Measurements from ENCODE around the gene FBXO2. TPM values are rescaled to one million over a fixed set of nuclear protein-coding genes. Genes with fewer than 3 reads are reported as not detected.

The FBXO2 gene
- 1 to 10 TPM; 1.8 to 4.6 TPM for total RNA-seq

GRCh38 chr1:11654137-11654938, at the start of gene FBXO2, which contains the start of gene FBXO44:
FBXO2 (minus strand) TSS chr1:11654429; CDS start chr1:11654340, 89 bp downstream.
FBXO44 (plus strand) TSS chr1:11654877; CDS start chr1:11655836, 959 bp downstream.
- no peaks in the 10 kb centered on the region for H3K9me3 Mint-ChIP-seq (ENCODE audit: low read depth)
- ATAC-seq (peak; percentile 79), DNase-seq (peak; percentile 61)
- H3K4me3 Mint-ChIP-seq, result peak within 1 kb of the TSS; percentile 63
- peaks cover 3% of the 10 kb centered on the region for H3K27me3 Mint-ChIP-seq
- CTCF ChIA-PET, result interaction anchor here (2.3 to 9.6 kb wide), 4 partner anchors 10 to 69 kb away, joined by 13 to 214 read pairs (median 64); partner anchors contain the start of gene FBXO6
- no peak within 1 kb of the TSS for H3K27ac Mint-ChIP-seq
- H3K4me1 Mint-ChIP-seq, result peaks cover 27% of the 10 kb centered on the region
- peaks cover 7% of the 10 kb centered on the region for H3K36me3 Mint-ChIP-seq

- Mint-ChIP-seq H3K4me3 (no peak overlapping the region), H3K9me3 (ENCODE audit: low read depth) (no peaks in the 10 kb centered on the region), H3K27me3 (peaks cover 29% of the 10 kb centered on the region), H3K27ac (no peak overlapping the region), H3K4me1 (no peaks in the 10 kb centered on the region), H3K36me3 (no peaks in the 10 kb centered on the region)
- CTCF ChIA-PET, result interaction anchor here (1.4 to 1.5 kb wide), 3 partner anchors 11 to 39 kb away, joined by 3 to 5 read pairs (median 3); no protein-coding TSS in a partner anchor
- ATAC-seq (no peak), DNase-seq (no peak)
Observed at GRCh38 chr1:11703357-11704193, 49.3 kb upstream of the FBXO2 start.

- CTCF ChIA-PET, result interaction anchor here (2.0 kb wide), 1 partner anchor 17 kb away, joined by 5 read pairs; no protein-coding TSS in a partner anchor
- Mint-ChIP-seq H3K27ac (no peak overlapping the region), H3K4me1 (no peaks in the 10 kb centered on the region), H3K4me3 (no peak overlapping the region), H3K9me3 (ENCODE audit: low read depth) (no peaks in the 10 kb centered on the region), H3K27me3 (peaks cover 32% of the 10 kb centered on the region), H3K36me3 (no peaks in the 10 kb centered on the region)
- DNase-seq, result no peak
- no peak for ATAC-seq
Observed at GRCh38 chr1:11701981-11702803, 48.0 kb upstream of the FBXO2 start.

- H3K27ac Mint-ChIP-seq, result no peak overlapping the region
- no peaks in the 10 kb centered on the region for H3K9me3 Mint-ChIP-seq (ENCODE audit: low read depth)
- H3K4me3 Mint-ChIP-seq, result no peak overlapping the region
- DNase-seq (no peak), ATAC-seq (no peak)
- no peaks in the 10 kb centered on the region for H3K4me1 Mint-ChIP-seq
- H3K36me3 Mint-ChIP-seq, result no peaks in the 10 kb centered on the region
- CTCF ChIA-PET, result interaction anchor here (2.0 kb wide), 1 partner anchor 18 kb away, joined by 5 read pairs; no protein-coding TSS in a partner anchor
- peaks cover 32% of the 10 kb centered on the region for H3K27me3 Mint-ChIP-seq
Observed at GRCh38 chr1:11701551-11701961, 47.3 kb upstream of the FBXO2 start.

- no peaks in the 10 kb centered on the region for H3K9me3 Mint-ChIP-seq (ENCODE audit: low read depth)
- H3K4me1 Mint-ChIP-seq, result no peaks in the 10 kb centered on the region
- H3K36me3 Mint-ChIP-seq, result no peaks in the 10 kb centered on the region
- no peak overlapping the region for H3K4me3 Mint-ChIP-seq
- CTCF ChIA-PET, result interaction anchor here (1.3 to 2.0 kb wide), 2 partner anchors 18 to 51 kb away, joined by 4 to 5 read pairs; no protein-coding TSS in a partner anchor
- peaks cover 32% of the 10 kb centered on the region for H3K27me3 Mint-ChIP-seq
- H3K27ac Mint-ChIP-seq, result no peak overlapping the region
- DNase-seq (no peak), ATAC-seq (no peak)
Observed at GRCh38 chr1:11700601-11701467, 46.6 kb upstream of the FBXO2 start.

GRCh38 chr1:11697893-11698210, 43.6 kb upstream of the FBXO2 start:
- no peak overlapping the region for H3K4me3 Mint-ChIP-seq
- H3K27me3 Mint-ChIP-seq, result peaks cover 23% of the 10 kb centered on the region
- H3K27ac Mint-ChIP-seq, result no peak overlapping the region
- ATAC-seq, result no peak
- H3K4me1 Mint-ChIP-seq, result peaks cover 12% of the 10 kb centered on the region
- H3K9me3 Mint-ChIP-seq (ENCODE audit: low read depth), result no peaks in the 10 kb centered on the region
- DNase-seq, result no peak
- H3K36me3 Mint-ChIP-seq, result no peaks in the 10 kb centered on the region
- CTCF ChIA-PET, result interaction anchor here (0.6 to 2.8 kb wide), 2 partner anchors 22 to 148 kb away, joined by 4 to 14 read pairs; no protein-coding TSS in a partner anchor

- no peaks in the 10 kb centered on the region for H3K36me3 Mint-ChIP-seq
- no peak overlapping the region for H3K27ac Mint-ChIP-seq
- DNase-seq (no peak), ATAC-seq (no peak)
- H3K9me3 Mint-ChIP-seq (ENCODE audit: low read depth), result no peaks in the 10 kb centered on the region
- H3K27me3 Mint-ChIP-seq, result peaks cover 29% of the 10 kb centered on the region
- no peak overlapping the region for H3K4me3 Mint-ChIP-seq
- peaks cover 17% of the 10 kb centered on the region for H3K4me1 Mint-ChIP-seq
- CTCF ChIA-PET, result interaction anchor here (0.6 to 2.8 kb wide), 3 partner anchors 22 to 149 kb away, joined by 3 to 14 read pairs (median 4); no protein-coding TSS in a partner anchor
Observed at GRCh38 chr1:11697188-11697892, 43.1 kb upstream of the FBXO2 start.

GRCh38 chr1:11695861-11696260, 41.6 kb upstream of the FBXO2 start:
- peaks cover 34% of the 10 kb centered on the region for H3K27me3 Mint-ChIP-seq
- peaks cover 22% of the 10 kb centered on the region for H3K4me1 Mint-ChIP-seq
- CTCF ChIA-PET, result interaction anchor here (1.4 to 1.8 kb wide), 2 partner anchors 24 to 32 kb away, joined by 7 to 12 read pairs; partner anchors contain the start of gene FBXO6
- no peaks in the 10 kb centered on the region for H3K9me3 Mint-ChIP-seq (ENCODE audit: low read depth)
- no peaks in the 10 kb centered on the region for H3K36me3 Mint-ChIP-seq
- H3K27ac Mint-ChIP-seq, result no peak overlapping the region
- DNase-seq (no peak), ATAC-seq (no peak)
- H3K4me3 Mint-ChIP-seq, result no peak overlapping the region

- no peaks in the 10 kb centered on the region for H3K36me3 Mint-ChIP-seq
- peak overlapping the region; percentile 55 for H3K27ac Mint-ChIP-seq
- no peak overlapping the region for H3K4me3 Mint-ChIP-seq
- peaks cover 48% of the 10 kb centered on the region for H3K27me3 Mint-ChIP-seq
- no peaks in the 10 kb centered on the region for H3K9me3 Mint-ChIP-seq (ENCODE audit: low read depth)
- no peak for DNase-seq
- no peak for ATAC-seq
- peaks cover 30% of the 10 kb centered on the region for H3K4me1 Mint-ChIP-seq
- CTCF ChIA-PET, result interaction anchor here (0.6 to 3.1 kb wide), 4 partner anchors 12 to 48 kb away, joined by 3 to 17 read pairs (median 6); partner anchors contain the start of gene MAD2L2
Observed at GRCh38 chr1:11693917-11694316, 39.7 kb upstream of the FBXO2 start.

- Mint-ChIP-seq H3K4me3 (peak overlapping the region; percentile 30), H3K36me3 (no peaks in the 10 kb centered on the region), H3K27ac (peak overlapping the region; percentile 59), H3K4me1 (peaks cover 30% of the 10 kb centered on the region), H3K27me3 (peaks cover 49% of the 10 kb centered on the region), H3K9me3 (ENCODE audit: low read depth) (no peaks in the 10 kb centered on the region)
- ATAC-seq (peak; percentile 82), DNase-seq (peak; percentile 85)
- CTCF ChIA-PET, result interaction anchor here (0.7 to 5.8 kb wide), 7 partner anchors 11 to 48 kb away, joined by 3 to 33 read pairs (median 6); partner anchors contain the start of genes FBXO6 and MAD2L2
Observed at GRCh38 chr1:11693024-11693590, 38.9 kb upstream of the FBXO2 start.
